ENCODE data around the gene DHODH. TPM values are rescaled to one million over a fixed set of nuclear protein-coding genes. Genes with fewer than 3 reads are reported as not detected.

DHODH gene
- polyA plus RNA-seq, 1 donor from 2014 or later, result 3.8 TPM

DNA sequence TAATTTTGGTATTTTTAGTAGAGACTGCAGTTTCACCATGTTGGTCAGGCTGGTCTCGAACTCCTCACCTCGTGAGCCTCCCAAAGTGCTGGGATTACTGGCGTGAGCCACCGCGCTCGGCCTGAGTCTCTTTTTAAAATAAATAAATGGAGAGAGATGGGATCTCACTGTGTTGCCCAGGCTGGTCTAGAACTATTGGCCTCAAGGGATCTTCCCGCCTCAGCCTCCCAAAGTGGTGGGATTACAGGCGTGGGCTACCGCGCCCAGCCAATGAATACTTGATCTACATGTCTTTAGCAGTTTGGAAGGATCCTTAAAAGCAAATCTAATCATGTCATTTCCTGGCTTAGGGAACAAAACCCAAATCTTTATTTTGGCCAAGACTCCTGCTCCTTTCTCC lies 1.2 kb downstream of the DHODH start:
- H3K9me2 ChIP-seq (ENCODE audit: insufficient read depth, low read length), result no peaks in the 10 kb centered on the region
- no peak overlapping the region for H2AFZ ChIP-seq (ENCODE audit: low read depth, low read length)
- no peaks in the 10 kb centered on the region for H3F3A ChIP-seq (ENCODE audit: insufficient read depth, low read length, poor library complexity, severe bottlenecking)
- H3K4me2 ChIP-seq (ENCODE audit: low read length), result no peak overlapping the region
- no peak overlapping the region for H3K27ac ChIP-seq (ENCODE audit: low read length)
- H3K27me3 ChIP-seq (ENCODE audit: insufficient read depth, low read depth, low read length), result no peaks in the 10 kb centered on the region
- no peak overlapping the region for H3K9ac ChIP-seq (ENCODE audit: low read length)
- no peaks in the 10 kb centered on the region for H3K79me2 ChIP-seq (replicated peaks; ENCODE audit: insufficient read depth, low read length)
- H3K36me3 ChIP-seq (ENCODE audit: insufficient read depth, low read length), result no peaks in the 10 kb centered on the region
- no peak for TF ChIP-seq TAF1 (IDR thresholded peaks at IDR 0.05; ENCODE audit: low read depth)
- TF ChIP-seq, protein P1, sequence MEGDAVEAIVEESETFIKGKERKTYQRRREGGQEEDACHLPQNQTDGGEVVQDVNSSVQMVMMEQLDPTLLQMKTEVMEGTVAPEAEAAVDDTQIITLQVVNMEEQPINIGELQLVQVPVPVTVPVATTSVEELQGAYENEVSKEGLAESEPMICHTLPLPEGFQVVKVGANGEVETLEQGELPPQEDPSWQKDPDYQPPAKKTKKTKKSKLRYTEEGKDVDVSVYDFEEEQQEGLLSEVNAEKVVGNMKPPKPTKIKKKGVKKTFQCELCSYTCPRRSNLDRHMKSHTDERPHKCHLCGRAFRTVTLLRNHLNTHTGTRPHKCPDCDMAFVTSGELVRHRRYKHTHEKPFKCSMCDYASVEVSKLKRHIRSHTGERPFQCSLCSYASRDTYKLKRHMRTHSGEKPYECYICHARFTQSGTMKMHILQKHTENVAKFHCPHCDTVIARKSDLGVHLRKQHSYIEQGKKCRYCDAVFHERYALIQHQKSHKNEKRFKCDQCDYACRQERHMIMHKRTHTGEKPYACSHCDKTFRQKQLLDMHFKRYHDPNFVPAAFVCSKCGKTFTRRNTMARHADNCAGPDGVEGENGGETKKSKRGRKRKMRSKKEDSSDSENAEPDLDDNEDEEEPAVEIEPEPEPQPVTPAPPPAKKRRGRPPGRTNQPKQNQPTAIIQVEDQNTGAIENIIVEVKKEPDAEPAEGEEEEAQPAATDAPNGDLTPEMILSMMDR (IDR thresholded peaks at IDR 0.05; ENCODE audit: poor library complexity, severe bottlenecking), result no peak
- TF ChIP-seq SMC3 (conservative IDR thresholded peaks at IDR 0.05; ENCODE audit: poor library complexity), result no peak
- TF ChIP-seq RAD21 (conservative IDR thresholded peaks at IDR 0.05), result no peak
- TF ChIP-seq EZH2 (IDR thresholded peaks at IDR 0.05; ENCODE audit: borderline replicate concordance, insufficient read depth, low read length, poor library complexity, severe bottlenecking), result no peak
- TF ChIP-seq REST (IDR thresholded peaks at IDR 0.05; ENCODE audit: borderline replicate concordance), result no peak
- no peak for TF ChIP-seq EP300 (conservative IDR thresholded peaks at IDR 0.05; ENCODE audit: poor library complexity, severe bottlenecking)
- TF ChIP-seq POLR2AphosphoS5 (IDR thresholded peaks at IDR 0.05), result no peak
- no peak for TF ChIP-seq MXI1 (conservative IDR thresholded peaks at IDR 0.05; ENCODE audit: poor library complexity, severe bottlenecking)
- H3K4me3 ChIP-seq (ENCODE audit: low read length), result no peak overlapping the region
- no peaks in the 10 kb centered on the region for H3K9me3 ChIP-seq (ENCODE audit: low read length)
- no peaks in the 10 kb centered on the region for H4K20me1 ChIP-seq (ENCODE audit: insufficient read depth)

DNA sequence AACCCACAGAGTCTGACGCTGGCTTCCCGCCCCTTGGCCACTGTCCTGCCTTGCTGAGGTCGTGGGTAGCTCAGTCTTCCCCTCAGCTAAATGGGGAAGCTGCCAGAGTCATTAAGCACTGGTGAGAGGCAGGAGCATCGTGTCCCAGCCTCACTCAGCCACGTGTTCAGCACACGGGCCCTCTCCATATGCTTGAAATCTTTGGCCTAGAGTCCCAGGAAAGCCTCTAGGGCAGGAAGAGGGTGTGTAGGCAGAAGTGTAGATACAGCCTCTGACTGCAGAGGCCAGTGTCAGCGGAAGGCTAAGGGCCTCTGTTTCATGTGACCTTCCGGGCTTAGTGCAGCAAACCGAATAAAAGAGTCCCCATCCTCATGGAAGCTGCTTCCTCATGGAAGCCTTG lies 4.1 kb downstream of the DHODH start:
- TF ChIP-seq MXI1 (conservative IDR thresholded peaks at IDR 0.05; ENCODE audit: poor library complexity, severe bottlenecking), result no peak
- TF ChIP-seq REST (IDR thresholded peaks at IDR 0.05; ENCODE audit: borderline replicate concordance), result no peak
- no peak for TF ChIP-seq TAF1 (IDR thresholded peaks at IDR 0.05; ENCODE audit: low read depth)
- no peak for TF ChIP-seq RAD21 (conservative IDR thresholded peaks at IDR 0.05)
- no peak for TF ChIP-seq POLR2AphosphoS5 (IDR thresholded peaks at IDR 0.05)
- TF ChIP-seq SMC3 (conservative IDR thresholded peaks at IDR 0.05; ENCODE audit: poor library complexity), result no peak
- no peak for TF ChIP-seq EP300 (conservative IDR thresholded peaks at IDR 0.05; ENCODE audit: poor library complexity, severe bottlenecking)
- TF ChIP-seq, protein P1 (IDR thresholded peaks at IDR 0.05; ENCODE audit: poor library complexity, severe bottlenecking), result no peak
- TF ChIP-seq EZH2 (IDR thresholded peaks at IDR 0.05; ENCODE audit: borderline replicate concordance, insufficient read depth, low read length, poor library complexity, severe bottlenecking), result no peak
- Histone ChIP-seq H3K9ac (ENCODE audit: low read length) (no peak overlapping the region), H2AFZ (ENCODE audit: low read depth, low read length) (no peak overlapping the region), H3K27ac (ENCODE audit: low read length) (no peak overlapping the region), H3K4me3 (ENCODE audit: low read length) (no peak overlapping the region), H3K9me2 (ENCODE audit: insufficient read depth, low read length) (no peaks in the 10 kb centered on the region), H3K4me2 (ENCODE audit: low read length) (no peak overlapping the region), H3K79me2 (replicated peaks; ENCODE audit: insufficient read depth, low read length) (no peaks in the 10 kb centered on the region), H3F3A (ENCODE audit: insufficient read depth, low read length, poor library complexity, severe bottlenecking) (no peaks in the 10 kb centered on the region), H3K36me3 (ENCODE audit: insufficient read depth, low read length) (no peaks in the 10 kb centered on the region), H3K9me3 (ENCODE audit: low read length) (no peaks in the 10 kb centered on the region), H3K27me3 (ENCODE audit: insufficient read depth, low read depth, low read length) (no peaks in the 10 kb centered on the region), H4K20me1 (ENCODE audit: insufficient read depth) (no peaks in the 10 kb centered on the region)
